Activated CD8-positive, alpha-beta memory T cell treated with anti-CD3 and anti-CD28 coated beads for 36 hours (primary cell): Measurements from ENCODE around the gene SNX15. TPM values are rescaled to one million over a fixed set of nuclear protein-coding genes. Genes with fewer than 3 reads are reported as not detected.

Source experiments
- CTCF ChIA-PET: fragments of 350-600 bp; sonication (Branson Sonifier 250); formaldehyde crosslinking; loops from one replicate; lab custom pipeline; 2021; ENCODE audit warnings: antibody characterized with exemption; lab: Charles Lee
- POLR2A ChIA-PET: fragments of 350-600 bp; sonication (Branson Sonifier 250); formaldehyde crosslinking; loops from one replicate; lab custom pipeline; 2021; ENCODE audit warnings: antibody characterized with exemption; lab: Charles Lee
- total RNA-seq, 2 experiments: library from RNA; stranded (reverse); gene quantifications; one replicate each; pipeline ENCODE4 v1.2.3, GENCODE V29; 2021

SNX15 gene
- total RNA-seq, 2 experiments from 2014 or later, result 13.7 to 15.2 TPM

DNA sequence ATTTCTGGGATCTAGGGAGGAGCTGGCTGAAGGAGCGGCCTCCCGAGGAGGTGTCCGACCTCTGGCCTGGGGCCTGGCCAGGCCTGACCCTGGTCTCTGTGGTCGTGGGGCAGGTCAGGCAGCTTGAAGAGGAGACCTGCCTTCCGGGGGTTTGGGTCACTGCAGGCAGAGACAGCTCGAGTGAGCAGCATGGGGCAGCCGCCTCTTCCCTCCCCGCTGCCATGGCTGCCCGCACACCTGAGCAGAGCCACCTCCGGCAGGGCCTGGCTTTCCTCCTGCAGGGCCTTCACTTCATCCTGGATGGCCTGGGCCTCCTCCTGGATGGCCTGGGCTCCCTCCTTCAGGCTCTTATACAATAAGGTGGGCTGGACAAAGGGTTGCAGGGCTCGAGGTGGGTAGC is 39.1 kb downstream of the SNX15 start:
- CTCF ChIA-PET, result no interaction called here
- POLR2A ChIA-PET, result no interaction called here

DNA sequence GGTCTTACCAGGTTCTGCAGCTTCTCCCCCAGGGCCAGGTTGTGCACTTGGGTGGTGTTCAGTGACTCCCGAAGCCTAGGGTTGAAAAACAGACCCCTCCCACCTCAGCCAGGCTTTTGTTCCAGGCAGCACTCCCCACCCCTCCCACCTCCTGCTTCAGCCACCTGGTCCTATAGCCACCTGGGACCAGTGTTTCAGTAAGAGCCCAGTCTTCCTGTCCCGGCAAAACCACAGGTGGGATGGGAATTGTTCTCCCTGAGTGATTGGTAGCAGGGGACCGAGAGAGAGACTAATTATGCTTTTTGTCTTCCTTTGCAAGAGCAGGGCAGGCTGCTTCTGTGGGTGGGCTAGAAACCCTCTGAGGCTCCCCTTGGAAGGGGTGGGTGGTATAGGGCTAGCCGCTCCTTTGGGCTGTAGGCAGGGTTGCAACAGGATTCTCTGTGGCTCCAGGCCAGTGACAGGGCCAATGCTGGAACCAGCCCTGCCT is 39.6 kb downstream of the SNX15 start:
- ChIA-PET CTCF (no interaction called here), POLR2A (no interaction called here)

DNA sequence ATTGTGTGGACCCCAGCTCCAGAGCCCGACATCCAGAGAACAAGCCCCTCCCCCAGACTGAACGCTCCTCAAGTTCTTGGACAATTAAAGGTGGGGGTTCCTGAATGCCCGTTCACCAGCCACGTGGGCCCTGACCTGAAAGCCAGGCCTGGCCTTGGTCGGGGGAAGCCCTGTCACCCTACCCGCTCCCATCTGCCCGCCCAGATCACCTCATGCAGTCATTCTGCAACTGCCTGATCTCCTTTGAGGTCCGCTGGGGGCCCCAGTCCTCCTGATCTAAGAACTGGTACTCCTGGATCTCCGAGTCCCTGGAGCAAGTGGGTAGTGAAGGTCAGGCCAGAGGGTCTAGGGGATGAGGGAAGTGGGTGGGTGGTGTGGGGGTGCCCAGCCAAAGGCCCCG is 40.2 kb downstream of the SNX15 start:
- ChIA-PET CTCF (interaction anchor here (0.6 kb wide), 1 partner anchor 15 kb away, joined by 4 read pairs; no protein-coding TSS in a partner anchor), POLR2A (no interaction called here)

DNA sequence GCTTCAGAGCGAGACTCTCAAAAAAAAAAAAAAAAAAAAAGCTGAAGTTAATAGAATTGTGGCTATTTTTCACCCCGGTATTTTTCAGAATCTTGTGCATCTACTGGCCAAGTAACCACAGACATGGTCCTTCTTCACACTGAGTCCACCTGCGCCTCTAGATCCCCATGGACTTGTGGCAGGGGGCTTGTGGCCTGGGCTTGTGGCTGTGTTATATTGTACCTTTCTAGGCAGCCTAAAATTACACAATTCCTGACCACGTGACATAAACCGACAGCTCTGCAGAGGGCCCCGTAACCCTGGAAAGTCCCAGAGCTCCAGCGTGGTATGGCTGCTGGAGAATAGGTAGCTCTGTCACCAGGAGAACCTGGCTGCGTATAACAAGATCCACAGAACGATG is 42.0 kb downstream of the SNX15 start:
- POLR2A ChIA-PET, result no interaction called here
- CTCF ChIA-PET, result interaction anchor here (1.0 kb wide), 1 partner anchor 55 kb away, joined by 4 read pairs; the partner anchor contains the start of gene ARL2

DNA sequence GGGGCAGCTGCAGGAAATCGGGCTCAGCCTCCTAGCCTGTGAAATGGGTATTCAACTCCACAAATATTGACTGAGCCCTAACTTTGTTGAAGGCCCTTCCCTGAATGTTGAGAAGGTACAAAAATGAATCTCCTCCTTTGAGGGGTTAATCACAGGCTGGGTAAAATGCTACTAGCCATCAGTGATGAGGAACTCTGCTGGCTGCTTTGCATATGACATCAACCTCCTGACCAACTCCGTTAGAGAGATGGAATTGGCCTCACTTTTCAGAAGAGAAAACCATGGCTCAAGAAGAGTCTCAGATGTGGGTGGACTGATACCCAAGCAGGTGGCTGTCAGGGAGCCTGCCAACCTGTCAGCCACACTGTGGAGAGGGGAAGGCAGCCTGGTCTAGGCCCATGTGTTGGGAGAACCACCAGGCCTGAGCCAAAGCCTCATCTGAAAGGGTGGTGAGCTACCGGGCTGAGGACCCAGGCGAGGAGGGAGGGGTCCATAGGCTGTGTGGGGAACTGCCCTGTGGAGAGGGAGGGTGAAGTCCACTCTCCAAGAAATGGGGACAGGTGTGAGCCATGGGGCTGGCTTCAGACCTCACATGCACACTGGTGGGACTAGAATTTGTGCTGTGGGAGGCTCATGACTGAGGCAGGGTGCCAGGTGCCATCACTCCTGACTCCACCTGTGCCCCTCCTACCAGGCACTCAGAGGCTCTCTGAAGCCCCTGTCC is 44.8 kb downstream of the SNX15 start:
- CTCF ChIA-PET, result no interaction called here
- POLR2A ChIA-PET, result interaction anchor here (1.2 kb wide), 1 partner anchor 11 kb away, joined by 3 read pairs; the partner anchor contains the start of gene CDCA5

DNA sequence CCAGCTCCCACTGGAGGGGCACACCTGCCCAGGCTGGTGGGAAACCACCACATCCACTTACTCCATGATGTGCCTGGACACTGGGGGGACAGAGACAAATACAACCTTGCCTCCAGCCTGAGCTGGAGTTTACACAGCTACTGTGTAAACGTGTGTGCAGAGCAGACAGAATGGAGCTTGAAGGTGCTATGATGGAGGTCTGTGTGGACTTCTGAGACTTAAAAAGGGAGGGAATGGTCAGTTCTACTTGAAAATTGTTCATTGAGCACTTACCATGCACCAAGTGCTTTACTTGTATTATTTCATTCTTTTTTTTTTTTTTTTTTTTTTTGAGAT is 45.4 kb downstream of the SNX15 start:
- ChIA-PET POLR2A (no interaction called here), CTCF (interaction anchor here (0.7 kb wide), 1 partner anchor 124 kb away, joined by 3 read pairs; no protein-coding TSS in a partner anchor)

DNA sequence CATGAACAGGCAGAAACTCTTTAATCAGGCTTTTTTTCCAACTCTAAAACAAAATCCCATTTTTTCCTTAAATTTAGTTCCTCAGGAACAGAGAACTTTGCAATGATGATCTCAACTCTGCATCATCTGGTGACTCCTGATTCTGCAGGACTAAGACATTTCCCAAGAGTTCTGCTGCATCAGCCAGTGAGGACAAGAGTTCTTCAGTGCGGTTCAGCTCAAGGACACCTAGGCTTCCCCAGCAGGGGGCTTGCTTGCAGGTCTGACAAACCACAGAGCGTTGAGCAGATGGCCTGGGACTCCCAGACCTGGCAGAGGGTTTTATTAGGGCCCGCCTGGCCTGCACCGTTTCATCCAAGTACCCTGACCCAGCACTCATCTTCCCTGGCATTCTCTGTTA is 50.2 kb downstream of the SNX15 start:
- POLR2A ChIA-PET, result interaction anchor here (1.1 kb wide), 1 partner anchor 32 kb away, joined by 3 read pairs; no protein-coding TSS in a partner anchor
- CTCF ChIA-PET, result interaction anchor here (0.6 to 1.9 kb wide), 2 partner anchors 14 to 45 kb away, joined by 3 read pairs; no protein-coding TSS in a partner anchor

DNA sequence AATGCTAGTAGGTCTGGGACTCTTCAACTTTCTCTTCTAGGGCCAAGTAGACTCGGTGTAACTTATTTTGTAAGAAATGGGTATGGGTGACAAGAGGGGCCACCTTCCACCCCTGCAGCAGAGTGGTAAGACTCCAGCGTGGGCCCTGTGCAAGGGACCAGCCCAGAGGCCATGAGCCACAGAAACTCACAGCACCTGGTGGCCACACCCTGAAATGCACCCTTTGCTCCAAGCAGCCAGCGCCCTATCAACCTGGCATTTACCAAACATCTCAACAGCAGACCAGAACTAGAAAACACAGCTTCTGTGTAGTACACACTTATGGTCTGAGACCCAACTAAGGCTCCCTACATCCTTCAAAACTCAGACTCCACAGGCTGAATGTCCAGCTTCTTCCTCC is 50.9 kb downstream of the SNX15 start:
- POLR2A ChIA-PET, result no interaction called here
- CTCF ChIA-PET, result interaction anchor here (1.7 to 1.9 kb wide), 2 partner anchors 15 to 64 kb away, joined by 3 to 5 read pairs; partner anchors contain the start of gene ARL2

DNA sequence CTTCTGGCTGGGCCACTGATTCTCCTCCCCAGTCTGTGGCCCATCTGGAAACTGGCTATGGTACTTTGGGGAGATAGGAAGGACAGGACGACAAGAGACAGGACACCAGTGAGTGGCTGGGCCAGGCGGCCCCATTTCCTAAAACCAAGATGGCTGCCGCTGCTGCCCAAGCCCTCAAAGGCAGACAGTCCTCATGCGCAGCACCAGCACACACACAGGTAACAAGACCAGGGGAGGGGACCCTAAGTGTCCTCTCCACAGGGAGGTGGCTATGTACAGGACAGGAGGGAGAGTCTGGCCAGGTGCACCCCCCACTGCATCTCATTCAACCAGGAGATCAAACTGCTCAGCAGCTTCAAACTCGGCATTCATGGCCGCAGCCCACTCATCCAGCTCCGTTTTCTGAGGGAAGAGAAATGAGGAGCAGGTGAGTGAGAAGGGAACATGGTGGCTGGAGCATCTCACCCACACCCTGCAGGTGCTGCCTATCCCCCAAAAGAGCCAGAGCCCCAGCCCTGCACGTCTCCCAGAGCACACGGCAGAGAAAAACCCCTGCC is 51.6 kb downstream of the SNX15 start:
- CTCF ChIA-PET, result interaction anchor here (0.7 to 1.9 kb wide), 3 partner anchors 15 to 155 kb away, joined by 3 to 5 read pairs (median 3); partner anchors contain the start of gene ARL2
- POLR2A ChIA-PET, result interaction anchor here (0.6 kb wide), 1 partner anchor 16 kb away, joined by 5 read pairs; no protein-coding TSS in a partner anchor

DNA sequence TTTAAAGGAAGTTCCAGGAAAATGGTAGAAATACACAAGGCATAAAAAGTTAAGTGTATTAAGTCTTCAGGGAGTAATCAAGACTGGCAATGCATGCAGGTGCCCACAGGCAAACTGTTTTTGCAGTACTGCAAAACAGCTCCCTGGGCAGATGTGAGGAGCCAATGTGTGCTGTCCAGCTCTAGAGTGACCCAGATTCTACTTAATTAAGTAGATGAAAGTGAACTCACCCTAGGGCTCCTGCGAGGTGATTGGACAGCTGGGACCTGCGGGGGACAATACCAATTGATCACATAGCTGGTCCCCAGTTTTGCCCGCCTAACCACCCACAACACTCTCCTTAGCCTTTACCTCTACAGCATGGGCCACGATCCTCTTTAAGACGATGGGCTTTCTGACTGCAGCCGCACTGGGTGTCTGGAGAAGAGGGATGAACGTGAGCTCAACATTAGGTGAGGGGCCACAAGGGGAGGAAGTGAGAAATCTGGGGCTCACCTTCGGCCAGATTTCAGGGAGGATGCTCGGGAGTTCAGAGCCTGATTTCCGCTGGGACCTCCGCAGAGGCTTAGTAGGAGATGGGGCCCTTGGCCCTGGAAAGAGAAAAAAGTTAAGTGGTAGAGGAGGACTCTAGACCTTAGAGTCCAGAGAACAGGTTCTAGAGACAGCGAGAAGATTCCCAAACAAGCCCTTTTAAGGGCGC is 56.0 kb downstream of the SNX15 start:
- ChIA-PET POLR2A (interaction anchor here (0.6 to 1.9 kb wide), 7 partner anchors 11 to 69 kb away, joined by 3 to 8 read pairs (median 3); partner anchors contain the start of genes ARL2, FAU, MRPL49 and VPS51), CTCF (interaction anchor here (0.6 to 1.2 kb wide), 3 partner anchors 28 to 238 kb away, joined by 3 read pairs; partner anchors contain the start of gene TM7SF2)

DNA sequence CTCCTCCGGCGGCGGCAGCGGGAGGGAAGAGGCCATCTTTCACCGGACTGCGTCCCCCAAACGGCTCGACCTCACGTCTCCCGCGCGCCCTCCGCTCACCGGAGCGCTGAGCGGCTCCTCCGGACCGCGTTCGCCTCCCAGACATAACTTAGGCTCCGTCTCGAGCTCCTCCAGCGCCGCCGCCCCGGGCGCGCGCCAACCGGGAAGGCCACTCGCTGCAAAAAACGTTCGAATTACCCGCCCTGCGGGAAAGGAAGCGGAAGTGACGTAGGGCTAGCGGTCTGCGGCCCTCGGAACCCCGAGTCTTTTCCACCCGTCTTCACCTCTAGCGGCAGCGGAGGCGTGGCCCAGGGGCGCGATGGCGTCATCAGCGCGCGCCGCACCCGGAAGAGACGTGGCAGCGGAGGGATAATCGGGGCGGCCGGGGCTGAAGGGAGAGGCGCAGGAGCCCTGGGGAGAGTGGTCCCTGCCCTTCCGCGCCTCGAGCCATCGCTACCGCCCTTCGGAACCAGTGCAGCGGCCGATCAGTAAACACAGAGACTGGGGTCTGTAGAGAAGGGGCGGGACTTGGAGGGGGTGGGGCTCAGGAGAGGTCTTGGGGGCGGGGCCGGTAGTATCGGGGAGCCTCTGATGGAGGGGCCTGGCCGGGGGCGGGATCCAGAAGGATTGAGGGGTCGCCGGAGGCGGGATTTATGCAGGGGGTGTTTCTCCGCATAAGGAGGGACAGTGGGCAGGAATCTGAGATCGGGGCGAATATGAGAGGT is 56.8 kb downstream of the SNX15 start, which contains the start of the genes CDCA5 and ZFPL1:
Gene CDCA5, minus strand, starts transcription at position 207 of the 764 bp plus-strand sequence. Its CDS starts 62 bp downstream, at position 145.
Gene ZFPL1, plus strand, starts transcription at position 389 of the 764 bp plus-strand sequence. CDS start 477 bp downstream, outside the sequence.
- CTCF ChIA-PET, result no interaction called here
- POLR2A ChIA-PET, result interaction anchor here (1.0 to 1.9 kb wide), 5 partner anchors 10 to 70 kb away, joined by 3 to 6 read pairs (median 3); partner anchors contain the start of genes ARL2 and VPS51

DNA sequence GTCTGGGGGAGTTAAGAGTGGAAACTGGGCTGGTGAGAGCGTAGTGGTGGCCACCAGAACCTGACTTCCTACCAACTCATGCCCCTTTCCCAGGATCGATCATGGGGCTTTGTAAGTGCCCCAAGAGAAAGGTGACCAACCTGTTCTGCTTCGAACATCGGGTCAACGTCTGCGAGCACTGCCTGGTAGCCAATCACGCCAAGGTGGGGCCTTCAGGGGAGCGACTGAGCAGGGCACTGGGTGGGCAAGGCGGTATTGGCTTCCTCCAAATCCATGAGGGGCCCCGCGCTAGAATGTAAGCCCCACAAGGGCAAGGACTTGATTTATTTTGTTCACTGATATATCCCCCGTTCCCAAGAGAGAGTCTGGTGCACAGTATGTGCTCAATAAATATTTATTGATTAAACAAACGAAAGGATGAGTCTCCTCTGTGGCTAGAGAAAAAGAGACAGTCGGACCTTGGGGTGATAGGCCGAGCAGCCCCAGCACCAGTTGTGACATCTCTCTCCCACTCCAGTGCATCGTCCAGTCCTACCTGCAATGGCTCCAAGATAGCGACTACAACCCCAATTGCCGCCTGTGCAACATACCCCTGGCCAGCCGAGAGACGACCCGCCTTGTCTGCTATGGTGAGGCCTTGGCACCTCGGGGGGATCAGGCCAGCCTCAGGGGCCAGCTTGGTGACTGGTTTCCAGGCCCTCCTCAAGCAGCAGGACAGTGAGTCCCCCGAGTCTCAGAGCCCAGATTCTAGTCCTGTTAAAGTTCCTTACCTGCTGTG is 57.5 kb downstream of the SNX15 start:
- POLR2A ChIA-PET, result interaction anchor here (0.7 to 0.9 kb wide), 2 partner anchors 11 to 70 kb away, joined by 3 read pairs; partner anchors contain the start of gene VPS51

DNA sequence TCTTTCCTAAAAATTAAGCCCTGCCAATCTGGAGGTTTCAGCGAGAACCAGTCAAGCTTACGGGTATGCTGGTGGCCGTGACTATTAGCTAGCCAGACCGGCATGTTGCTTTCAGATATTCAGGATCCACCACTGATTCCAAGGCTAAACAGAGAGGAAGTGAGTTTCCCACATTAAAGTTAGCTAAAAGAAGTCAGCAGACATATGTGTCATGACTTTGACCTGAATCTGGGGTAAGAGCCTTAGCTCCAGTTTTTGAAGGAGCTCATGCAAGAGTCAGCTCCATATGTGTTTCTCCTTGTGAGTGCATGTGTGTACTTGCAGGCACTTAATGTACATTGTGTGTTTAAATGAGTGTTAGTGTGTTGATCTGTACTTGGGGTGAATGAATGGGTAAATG is 58.2 kb downstream of the SNX15 start:
- ChIA-PET CTCF (interaction anchor here (0.9 to 1.4 kb wide), 4 partner anchors 10 to 33 kb away, joined by 3 read pairs; no protein-coding TSS in a partner anchor), POLR2A (interaction anchor here (0.7 to 0.9 kb wide), 2 partner anchors 10 to 71 kb away, joined by 3 read pairs; partner anchors contain the start of gene VPS51)

More for the DNA sequence above, 57.5 kb downstream of the SNX15 start:
- CTCF ChIA-PET, result interaction anchor here (0.9 to 1.4 kb wide), 4 partner anchors 9 to 34 kb away, joined by 3 read pairs; no protein-coding TSS in a partner anchor

DNA sequence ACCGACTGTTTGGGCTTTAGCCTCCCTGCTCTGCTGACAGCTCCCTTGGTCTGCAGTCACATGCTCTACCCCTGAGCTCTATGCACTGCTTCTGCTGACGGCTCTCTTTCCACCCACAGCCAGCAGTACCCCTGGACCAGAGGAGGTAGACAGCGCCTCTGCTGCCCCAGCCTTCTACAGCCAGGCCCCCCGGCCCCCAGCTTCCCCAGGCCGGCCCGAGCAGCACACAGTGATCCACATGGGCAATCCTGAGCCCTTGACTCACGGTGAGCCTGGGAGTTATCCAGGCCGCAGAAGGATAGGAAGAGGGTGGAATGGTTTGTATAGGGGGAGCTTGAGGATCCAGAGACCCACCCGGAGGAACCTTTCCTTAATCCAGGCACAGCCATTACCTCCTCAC is 59.6 kb downstream of the SNX15 start:
- POLR2A ChIA-PET, result interaction anchor here (1.5 kb wide), 1 partner anchor 10 kb away, joined by 6 read pairs; the partner anchor contains the start of gene VPS51
- CTCF ChIA-PET, result interaction anchor here (0.5 kb wide), 1 partner anchor 66 kb away, joined by 3 read pairs; no protein-coding TSS in a partner anchor

DNA sequence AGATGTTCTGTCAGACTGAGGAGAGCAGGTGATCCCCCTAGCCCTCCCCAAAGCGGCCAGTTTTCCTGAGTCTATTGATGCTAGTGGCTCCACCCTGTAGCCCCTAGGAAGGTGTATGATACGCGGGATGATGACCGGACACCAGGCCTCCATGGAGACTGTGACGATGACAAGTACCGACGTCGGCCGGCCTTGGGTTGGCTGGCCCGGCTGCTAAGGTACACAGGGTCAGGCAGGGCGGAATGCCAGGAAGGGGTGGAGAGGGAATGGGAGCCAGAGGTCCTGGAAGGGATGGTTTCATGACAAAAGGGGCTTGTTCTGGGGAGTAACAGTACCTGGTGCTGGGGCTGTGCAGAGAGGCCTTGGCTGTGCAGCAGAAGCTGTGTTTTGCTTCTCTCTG is 60.0 kb downstream of the SNX15 start:
- POLR2A ChIA-PET, result interaction anchor here (1.5 kb wide), 1 partner anchor 9 kb away, joined by 6 read pairs; the partner anchor contains the start of gene VPS51
- CTCF ChIA-PET, result interaction anchor here (0.5 kb wide), 1 partner anchor 67 kb away, joined by 3 read pairs; no protein-coding TSS in a partner anchor

DNA sequence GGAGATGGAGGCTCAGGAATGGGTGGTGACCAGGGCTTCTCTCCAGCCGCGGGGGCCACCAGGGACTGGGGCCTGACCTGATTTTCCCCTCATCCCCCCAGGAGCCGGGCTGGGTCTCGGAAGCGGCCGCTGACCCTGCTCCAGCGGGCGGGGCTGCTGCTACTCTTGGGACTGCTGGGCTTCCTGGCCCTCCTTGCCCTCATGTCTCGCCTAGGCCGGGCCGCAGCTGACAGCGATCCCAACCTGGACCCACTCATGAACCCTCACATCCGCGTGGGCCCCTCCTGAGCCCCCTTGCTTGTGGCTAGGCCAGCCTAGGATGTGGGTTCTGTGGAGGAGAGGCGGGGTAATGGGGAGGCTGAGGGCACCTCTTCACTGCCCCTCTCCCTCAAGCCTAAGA is 60.6 kb downstream of the SNX15 start:
- CTCF ChIA-PET, result no interaction called here
- POLR2A ChIA-PET, result no interaction called here

DNA sequence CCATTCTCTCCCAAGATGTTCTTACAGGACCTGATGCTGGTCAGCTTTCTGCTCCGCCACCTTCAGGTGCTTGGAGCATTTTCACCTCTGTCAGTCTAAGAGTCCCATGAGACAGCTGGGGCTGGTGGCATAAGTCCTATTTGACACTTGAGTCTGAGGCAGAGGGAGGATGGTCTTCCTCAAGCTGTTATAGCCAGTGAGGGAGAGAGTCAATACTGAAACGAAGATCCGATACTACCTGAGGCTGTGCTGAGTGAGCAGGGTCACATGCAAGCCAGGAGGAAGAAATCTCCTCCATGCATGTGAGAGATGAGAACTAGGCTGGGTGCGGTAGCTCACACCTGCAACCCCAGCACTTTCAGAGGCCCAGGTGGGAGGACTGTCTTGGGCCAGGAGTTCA is 62.4 kb downstream of the SNX15 start:
- POLR2A ChIA-PET, result no interaction called here
- CTCF ChIA-PET, result no interaction called here
